Cardiac fibroblast (primary cell): ENCODE results near the gene CACNB4.
A peak's percentile ranks its signal among the peaks of the same experiment; 100 is the strongest.

Source experiments
- DNase-seq, 2 donors: peaks; one replicate each; pipeline versions ENCODE4 v3.0.0 to v3.0.0-alpha.2; 2010; ENCODE audit warnings: low read depth in 2 of 2
- H3K4me3 ChIP-seq, 2 donors: replicated peaks in 1 of 2; 1 replicate in 1 of 2; 2 replicates in 1 of 2; pipeline ENCODE4 v1.5.1; 2011; ENCODE audit warnings: low read depth in 2 of 2, low read length in 2 of 2, mild to moderate bottlenecking in 2 of 2, moderate library complexity in 1 of 2
- TF ChIP-seq, protein P1 (sequence below): IDR thresholded peaks from one replicate; pipeline ENCODE4 v1.5.1; 2011; ENCODE audit warnings: low read depth, mild to moderate bottlenecking, low read length, inconsistent platforms

CACNB4 gene

GRCh38 chr2:151965884-151966283, 133.0 kb downstream of the CACNB4 start:
- H3K4me3 ChIP-seq: no peak overlapping the region
- TF ChIP-seq, protein P1, sequence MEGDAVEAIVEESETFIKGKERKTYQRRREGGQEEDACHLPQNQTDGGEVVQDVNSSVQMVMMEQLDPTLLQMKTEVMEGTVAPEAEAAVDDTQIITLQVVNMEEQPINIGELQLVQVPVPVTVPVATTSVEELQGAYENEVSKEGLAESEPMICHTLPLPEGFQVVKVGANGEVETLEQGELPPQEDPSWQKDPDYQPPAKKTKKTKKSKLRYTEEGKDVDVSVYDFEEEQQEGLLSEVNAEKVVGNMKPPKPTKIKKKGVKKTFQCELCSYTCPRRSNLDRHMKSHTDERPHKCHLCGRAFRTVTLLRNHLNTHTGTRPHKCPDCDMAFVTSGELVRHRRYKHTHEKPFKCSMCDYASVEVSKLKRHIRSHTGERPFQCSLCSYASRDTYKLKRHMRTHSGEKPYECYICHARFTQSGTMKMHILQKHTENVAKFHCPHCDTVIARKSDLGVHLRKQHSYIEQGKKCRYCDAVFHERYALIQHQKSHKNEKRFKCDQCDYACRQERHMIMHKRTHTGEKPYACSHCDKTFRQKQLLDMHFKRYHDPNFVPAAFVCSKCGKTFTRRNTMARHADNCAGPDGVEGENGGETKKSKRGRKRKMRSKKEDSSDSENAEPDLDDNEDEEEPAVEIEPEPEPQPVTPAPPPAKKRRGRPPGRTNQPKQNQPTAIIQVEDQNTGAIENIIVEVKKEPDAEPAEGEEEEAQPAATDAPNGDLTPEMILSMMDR: no peak
- no peak for DNase-seq

- DNase-seq: no peak
- H3K4me3 ChIP-seq: no peak overlapping the region
- TF ChIP-seq, protein P1: no peak
Observed at GRCh38 chr2:151961558-151961957, 137.3 kb downstream of the CACNB4 start.

DNA sequence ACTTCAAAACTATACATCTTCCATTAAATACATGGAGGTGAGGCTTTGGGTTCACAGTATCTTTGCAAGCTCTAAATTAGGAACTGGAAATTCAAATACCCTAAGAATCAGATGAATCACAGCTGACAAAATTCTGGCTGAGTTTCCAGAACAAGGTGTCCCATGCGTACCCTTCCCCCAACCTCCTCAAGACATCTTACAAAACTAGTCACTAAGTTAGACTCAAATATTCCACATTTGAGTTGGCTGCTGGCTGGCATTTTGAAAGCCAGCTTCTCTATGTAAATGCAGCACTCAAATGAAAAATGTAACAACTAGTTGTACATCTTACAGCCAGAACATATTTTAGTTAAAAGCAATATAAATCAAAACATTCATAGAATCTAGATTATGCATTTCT, 139.6 kb downstream of the CACNB4 start:
- TF ChIP-seq, protein P1: no peak
- no peak overlapping the region for H3K4me3 ChIP-seq
- peak in 1 of 2 donors; percentile 1 for DNase-seq

DNA sequence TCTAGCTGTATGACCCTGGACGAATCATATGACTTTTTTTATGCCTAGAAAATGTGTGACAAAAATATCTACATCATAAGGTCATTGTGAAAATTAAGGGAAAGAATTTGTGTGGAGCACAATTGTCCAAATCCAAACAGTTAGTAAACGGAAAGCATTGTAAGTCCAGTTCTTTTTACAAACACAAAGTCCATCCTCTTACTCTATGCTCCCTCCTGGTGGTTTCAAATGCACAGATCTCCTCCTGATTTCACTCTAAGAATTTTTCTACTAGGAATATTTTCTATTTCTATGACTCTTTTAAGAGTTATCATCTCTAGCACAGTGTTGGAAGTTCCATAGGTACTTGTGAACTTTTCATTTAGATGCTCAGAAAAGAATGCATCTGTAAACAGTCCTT, 145.4 kb downstream of the CACNB4 start:
- H3K4me3 ChIP-seq: no peak overlapping the region
- DNase-seq: no peak
- TF ChIP-seq, protein P1: no peak

- TF ChIP-seq, protein P1: no peak
- DNase-seq: no peak
- no peak overlapping the region for H3K4me3 ChIP-seq
Observed at GRCh38 chr2:151952691-151953456, 146.0 kb downstream of the CACNB4 start.

DNA sequence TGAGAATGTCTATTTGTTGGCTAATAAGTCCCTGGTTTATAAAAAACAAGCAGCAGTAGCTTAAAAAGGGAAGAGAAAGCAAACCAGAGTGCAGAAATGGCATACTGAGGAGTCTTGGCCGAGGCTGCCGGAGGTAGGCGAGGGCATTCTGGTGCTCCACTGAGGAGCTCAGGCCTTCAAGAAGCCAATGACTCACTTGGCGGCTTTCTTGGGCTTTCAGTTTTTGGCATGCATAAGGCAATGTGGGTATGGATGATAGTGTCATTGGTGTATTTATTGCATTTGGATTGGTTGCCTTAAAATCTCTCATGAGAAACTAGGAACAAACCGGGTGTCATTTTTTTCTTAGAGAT, 151.1 kb downstream of the CACNB4 start:
- TF ChIP-seq, protein P1: no peak
- no peak overlapping the region for H3K4me3 ChIP-seq
- DNase-seq: peak; percentile 8 to 17
